GM10266 (cell line): ENCODE measurements around the gene AQR.
"Not testable (repeated sequence)": the region's sequence is repeated elsewhere in the genome, so short reads cannot be mapped to it uniquely, and the experiment has no call there.

Experiments used
- DNase-seq: peaks from one replicate; pipeline ENCODE4 v3.0.0; 2012; ENCODE audit errors: extremely low spot score
- CTCF ChIP-seq: IDR thresholded peaks from 2 replicates; pipeline ENCODE4 v1.5.1; 2012; ENCODE audit warnings: mild to moderate bottlenecking, low read depth; ENCODE audit not compliant: control insufficient read depth, insufficient read depth; ENCODE audit errors: missing control alignments

Gene AQR

GRCh38 chr15:34941185-34941698 lies 28.3 kb downstream of the AQR start:
- TF ChIP-seq CTCF: no peak
- DNase-seq: no peak

- TF ChIP-seq CTCF: no peak
- no peak for DNase-seq
Measured at GRCh38 chr15:34933432-34933975, 36.0 kb downstream of the AQR start.

GRCh38 chr15:34928349-34928748 lies 41.2 kb downstream of the AQR start:
- not testable (repeated sequence) for DNase-seq

GRCh38 chr15:34927726-34928125 lies 41.8 kb downstream of the AQR start:
- TF ChIP-seq CTCF: no peak
- no peak for DNase-seq

- no peak for DNase-seq
- TF ChIP-seq CTCF: no peak
Measured at GRCh38 chr15:34914317-34914716, 55.2 kb downstream of the AQR start.

GRCh38 chr15:34905047-34905446 lies 64.5 kb downstream of the AQR start:
- DNase-seq: no peak
- TF ChIP-seq CTCF: no peak

- no peak for DNase-seq
- no peak for TF ChIP-seq CTCF
Measured at GRCh38 chr15:34904527-34904926, 65.0 kb downstream of the AQR start.

- DNase-seq: no peak
- no peak for TF ChIP-seq CTCF
Measured at GRCh38 chr15:34900748-34901147, 68.8 kb downstream of the AQR start.
